Mesodermal cell (in vitro differentiated cells): ENCODE results near the gene ZBTB44.

ENCODE experiments used
- H3K27ac ChIP-seq: 2 replicates; pipeline ENCODE4 v1.7.0; 2013; ENCODE audit warnings: mild to moderate bottlenecking, low read depth, low read length, moderate library complexity; ENCODE audit not compliant: severe bottlenecking
- H3K36me3 ChIP-seq: 2 replicates; pipeline ENCODE4 v1.7.1; 2013; ENCODE audit warnings: mild to moderate bottlenecking, low read length, moderate library complexity; ENCODE audit not compliant: control insufficient read depth, insufficient read depth
- H3K4me1 ChIP-seq: one replicate; pipeline ENCODE4 v1.7.1; 2013; ENCODE audit warnings: mild to moderate bottlenecking, low read length; ENCODE audit not compliant: insufficient read depth, control insufficient read depth, poor library complexity, severe bottlenecking
- H3K4me3 ChIP-seq: 2 replicates; pipeline ENCODE4 v1.7.0; 2013; ENCODE audit warnings: low read length, control low read depth, mild to moderate bottlenecking; ENCODE audit not compliant: insufficient read depth, poor library complexity, severe bottlenecking; ENCODE audit errors: extremely low read depth
- H3K9me3 ChIP-seq: 2 replicates; pipeline ENCODE4 v1.7.1; 2013; ENCODE audit warnings: mild to moderate bottlenecking, low read length, moderate library complexity; ENCODE audit not compliant: control insufficient read depth
- WGBS, 2 experiments: methylation state at CpG; one replicate each; pipeline ENCODE4 v1.1.5; 2013; ENCODE audit warnings: missing lambda C conversion rate in 2 of 2; ENCODE audit not compliant: insufficient coverage in 2 of 2; 5-methylcytosine and 5-hydroxymethylcytosine counted together

The ZBTB44 gene

DNA sequence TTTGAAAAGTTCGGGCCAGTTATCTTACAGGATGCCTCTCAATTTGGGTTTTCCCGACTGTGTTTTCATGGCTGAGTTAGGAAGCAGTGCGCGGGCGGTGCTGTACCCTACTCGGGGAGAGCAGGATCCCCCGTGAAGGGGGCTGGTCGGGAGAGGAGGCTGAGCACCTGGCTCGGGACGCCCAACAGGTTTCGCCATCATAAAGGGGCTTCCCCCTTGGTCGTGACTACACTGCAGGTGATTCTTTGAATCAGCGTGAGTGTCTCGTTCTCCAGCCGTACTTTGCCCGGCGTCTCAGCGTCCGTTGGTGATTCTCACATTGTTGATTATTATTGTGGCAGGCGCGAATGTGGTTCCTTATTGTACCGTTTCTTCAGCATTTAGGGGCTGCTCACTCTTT is 108.6 kb downstream of the ZBTB44 start:
- Histone ChIP-seq H3K27ac (no peak overlapping the region), H3K4me1 (no peaks in the 10 kb centered on the region), H3K4me3 (no peak overlapping the region), H3K36me3 (no peaks in the 10 kb centered on the region), H3K9me3 (no peaks in the 10 kb centered on the region)
- WGBS, 2 experiments, result 92% methylated on average over 15 to 19 of the region's 22 CpGs

DNA sequence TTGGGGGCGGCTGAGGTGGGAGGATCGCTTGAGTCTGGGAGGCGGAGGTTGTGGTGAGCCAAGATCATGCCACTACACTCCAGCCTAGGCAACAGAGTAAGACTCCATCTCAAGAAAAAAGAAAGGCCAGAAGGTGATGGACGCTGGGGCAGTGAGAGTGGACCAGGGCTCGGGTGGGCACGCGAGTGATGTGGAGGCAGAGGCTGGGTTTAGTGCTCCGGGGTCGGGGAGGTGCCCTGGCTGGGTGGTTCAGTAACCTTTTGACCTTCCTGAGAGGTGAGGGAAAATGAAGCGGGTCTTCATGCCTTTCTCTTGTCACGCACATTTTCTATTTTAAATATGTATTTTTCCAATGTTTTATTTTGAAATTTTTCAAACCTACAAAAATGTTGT is 110.0 kb downstream of the ZBTB44 start:
- WGBS, 2 experiments, result 95 to 96% methylated on average over 3 to 5 of the region's 11 CpGs
- no peaks in the 10 kb centered on the region for H3K4me1 ChIP-seq
- H3K36me3 ChIP-seq, result no peaks in the 10 kb centered on the region
- no peak overlapping the region for H3K27ac ChIP-seq
- H3K4me3 ChIP-seq, result no peak overlapping the region
- no peaks in the 10 kb centered on the region for H3K9me3 ChIP-seq

DNA sequence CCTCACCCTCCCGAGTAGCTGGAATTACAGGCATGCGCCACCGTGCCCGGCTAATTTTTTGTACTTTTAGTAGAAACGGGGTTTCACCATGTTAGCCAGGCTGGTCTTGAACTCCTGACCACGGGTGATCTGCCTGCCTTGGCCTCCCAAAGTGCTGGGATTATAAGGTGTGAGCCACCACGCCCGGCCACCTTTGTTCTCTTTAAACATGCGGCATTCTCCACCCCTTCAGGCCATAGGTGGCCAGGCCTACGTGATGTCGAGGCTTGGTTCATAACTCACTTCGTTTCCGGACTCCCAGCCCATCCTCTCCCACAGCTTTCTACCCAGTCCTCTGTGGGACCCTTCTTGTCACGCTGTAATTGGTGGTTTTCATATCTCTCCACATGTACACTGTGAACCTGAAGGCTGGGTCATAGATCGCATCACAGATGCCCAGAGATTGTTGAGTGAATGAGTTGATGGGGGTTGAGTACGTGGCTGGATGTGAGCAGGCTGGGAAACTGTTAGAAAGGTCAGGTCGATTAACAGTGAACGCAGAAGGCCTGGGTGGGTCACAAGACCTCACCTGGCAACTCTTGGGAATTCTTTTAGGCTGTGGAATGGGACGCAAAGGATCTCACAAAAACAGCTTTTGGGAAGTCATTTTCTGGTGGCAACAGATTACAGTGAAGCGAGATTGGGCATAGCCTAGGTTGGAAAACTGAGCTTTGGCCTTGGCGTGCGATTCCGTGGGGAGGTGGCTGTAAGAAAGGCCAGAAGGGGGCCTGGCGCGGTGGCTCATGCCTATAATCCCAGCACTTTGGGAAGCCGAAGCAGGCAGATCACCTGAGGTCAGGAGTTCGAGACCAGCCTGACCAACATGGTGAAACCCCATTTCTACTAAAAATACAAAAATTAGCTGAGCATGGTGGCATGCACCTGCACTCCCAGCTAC is 110.7 kb downstream of the ZBTB44 start:
- no peaks in the 10 kb centered on the region for H3K9me3 ChIP-seq
- H3K4me1 ChIP-seq, result no peaks in the 10 kb centered on the region
- no peak overlapping the region for H3K27ac ChIP-seq
- H3K36me3 ChIP-seq, result no peaks in the 10 kb centered on the region
- WGBS, 2 experiments, result 93 to 95% methylated on average over 23 of the region's 27 CpGs
- no peak overlapping the region for H3K4me3 ChIP-seq

DNA sequence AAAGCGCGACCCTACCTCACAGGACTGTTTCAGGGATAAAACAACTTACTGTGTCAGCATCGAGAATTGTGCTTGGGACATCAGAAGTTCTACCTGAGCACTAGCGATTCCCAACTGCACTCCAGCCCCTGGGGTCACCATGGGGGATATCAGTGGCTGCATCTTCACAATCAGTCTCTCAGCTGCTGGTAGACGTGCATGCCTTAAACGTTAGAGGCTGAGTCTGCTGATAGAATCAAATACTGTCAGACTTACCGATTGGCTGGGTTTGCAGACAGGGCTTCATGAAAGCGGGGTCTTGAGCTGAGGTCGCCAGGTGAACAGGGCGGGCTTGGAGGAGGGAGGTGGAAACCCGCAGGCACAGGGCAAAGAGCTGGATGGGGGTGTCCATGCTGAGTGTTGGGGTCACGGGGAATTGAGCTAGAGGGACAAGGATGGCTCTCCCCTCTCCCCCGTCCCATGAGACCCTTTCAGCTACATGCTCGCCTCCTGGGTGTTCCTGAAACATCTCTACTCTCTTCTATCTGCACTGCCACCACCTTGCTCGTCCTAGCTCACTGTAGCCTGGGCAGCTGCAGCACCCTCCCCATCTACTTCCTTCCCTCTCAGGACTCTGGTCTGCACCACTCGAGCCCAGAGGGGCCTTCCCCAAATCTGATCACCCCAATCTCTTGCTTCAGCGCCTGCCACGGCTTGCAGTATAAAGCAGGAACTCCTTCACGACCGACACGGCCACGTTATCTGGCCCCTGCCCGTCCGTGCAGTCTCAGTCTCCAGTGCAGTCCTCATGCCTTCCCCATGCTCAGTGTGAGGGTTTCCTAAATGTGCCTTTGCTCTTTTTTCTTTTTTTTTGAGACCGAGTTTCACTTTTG is 111.7 kb downstream of the ZBTB44 start:
- no peaks in the 10 kb centered on the region for H3K9me3 ChIP-seq
- no peaks in the 10 kb centered on the region for H3K36me3 ChIP-seq
- H3K4me3 ChIP-seq, result no peak overlapping the region
- no peak overlapping the region for H3K27ac ChIP-seq
- 92 to 94% methylated on average over 20 to 22 of the region's 25 CpGs for WGBS, 2 experiments
- H3K4me1 ChIP-seq, result no peaks in the 10 kb centered on the region

DNA sequence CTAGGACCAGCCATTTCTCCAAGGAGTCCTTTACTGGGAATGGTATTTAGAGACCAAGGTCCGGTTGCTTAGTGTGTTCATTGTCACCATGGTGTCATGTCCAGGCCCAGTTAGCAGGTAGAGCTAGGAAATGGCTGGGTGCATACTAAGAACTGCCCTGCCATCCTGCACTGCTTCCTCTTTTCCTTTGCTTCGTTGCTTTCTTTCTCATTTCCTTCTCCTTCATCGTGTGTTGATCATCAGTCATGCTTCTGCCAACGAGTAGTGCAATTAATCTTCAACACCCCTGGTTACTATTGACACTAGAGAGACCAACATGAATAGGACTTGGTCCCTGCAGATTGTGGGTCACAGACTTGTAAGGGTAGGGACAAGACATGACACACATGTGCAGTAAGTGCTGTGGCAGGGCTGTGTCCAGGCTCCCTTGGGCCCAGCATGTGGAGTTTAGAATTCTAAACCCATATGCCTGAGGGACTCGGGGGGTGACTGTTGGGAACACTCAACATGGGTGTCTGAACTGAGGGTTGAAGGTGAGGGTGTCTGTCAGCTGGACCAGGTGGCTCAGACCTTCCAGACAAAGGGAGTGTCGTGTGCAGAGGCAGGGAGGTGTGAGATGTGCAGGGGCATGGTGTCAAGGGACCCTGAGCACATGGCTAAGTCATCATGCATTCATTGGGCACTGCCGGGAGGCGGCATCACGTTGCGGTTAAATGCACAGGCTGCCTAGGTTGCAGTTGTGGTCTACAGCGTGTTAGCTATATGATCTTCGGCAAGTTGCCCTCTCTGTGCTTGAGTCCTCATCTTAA is 112.5 kb downstream of the ZBTB44 start:
- WGBS, 2 experiments, result 92 to 94% methylated on average over 12 of the region's 12 CpGs
- Histone ChIP-seq H3K4me3 (no peak overlapping the region), H3K9me3 (no peaks in the 10 kb centered on the region), H3K4me1 (no peaks in the 10 kb centered on the region), H3K36me3 (no peaks in the 10 kb centered on the region), H3K27ac (no peak overlapping the region)

DNA sequence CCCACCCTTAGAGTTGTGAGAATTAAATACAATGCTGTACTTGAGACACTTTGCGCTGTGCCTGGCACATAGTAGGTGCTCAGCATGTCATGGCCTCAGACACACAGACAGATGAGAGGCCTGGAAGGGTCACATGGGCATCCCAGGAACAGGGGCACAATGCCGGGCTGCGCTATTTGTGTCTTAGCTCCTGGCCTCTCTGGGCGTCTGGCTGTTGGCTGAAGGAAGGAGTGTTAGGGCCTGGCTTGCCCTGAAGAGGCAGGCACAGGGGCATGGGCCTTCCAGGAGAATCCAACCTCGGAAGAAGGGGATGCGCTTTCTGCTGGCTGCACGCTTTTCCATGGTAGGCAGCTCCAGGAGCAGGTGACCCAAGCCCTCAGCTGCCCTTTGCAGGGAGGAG is 113.7 kb downstream of the ZBTB44 start:
- no peak overlapping the region for H3K27ac ChIP-seq
- H3K4me3 ChIP-seq, result no peak overlapping the region
- WGBS, 2 experiments, result 90 to 100% methylated on average over 7 of the region's 7 CpGs
- no peaks in the 10 kb centered on the region for H3K36me3 ChIP-seq
- H3K9me3 ChIP-seq, result no peaks in the 10 kb centered on the region
- H3K4me1 ChIP-seq, result no peaks in the 10 kb centered on the region

DNA sequence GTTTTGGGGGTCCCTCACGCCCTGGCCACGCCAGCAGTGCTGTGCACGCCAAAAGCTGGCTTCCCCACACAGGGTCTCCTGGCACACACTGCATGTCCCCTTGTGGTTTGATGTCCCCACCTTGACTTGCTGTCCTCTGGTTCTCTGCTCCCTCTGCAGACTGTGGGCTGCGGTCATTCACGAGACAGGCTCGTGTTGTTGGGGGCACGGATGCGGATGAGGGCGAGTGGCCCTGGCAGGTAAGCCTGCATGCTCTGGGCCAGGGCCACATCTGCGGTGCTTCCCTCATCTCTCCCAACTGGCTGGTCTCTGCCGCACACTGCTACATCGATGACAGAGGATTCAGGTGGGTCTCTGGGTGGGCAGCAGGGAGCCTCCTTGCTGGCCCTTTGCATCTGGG is 114.9 kb downstream of the ZBTB44 start:
- no peaks in the 10 kb centered on the region for H3K4me1 ChIP-seq
- no peaks in the 10 kb centered on the region for H3K9me3 ChIP-seq
- H3K4me3 ChIP-seq, result no peak overlapping the region
- no peak overlapping the region for H3K27ac ChIP-seq
- WGBS, 2 experiments, result 92 to 96% methylated on average over 11 of the region's 12 CpGs
- H3K36me3 ChIP-seq, result no peaks in the 10 kb centered on the region

DNA sequence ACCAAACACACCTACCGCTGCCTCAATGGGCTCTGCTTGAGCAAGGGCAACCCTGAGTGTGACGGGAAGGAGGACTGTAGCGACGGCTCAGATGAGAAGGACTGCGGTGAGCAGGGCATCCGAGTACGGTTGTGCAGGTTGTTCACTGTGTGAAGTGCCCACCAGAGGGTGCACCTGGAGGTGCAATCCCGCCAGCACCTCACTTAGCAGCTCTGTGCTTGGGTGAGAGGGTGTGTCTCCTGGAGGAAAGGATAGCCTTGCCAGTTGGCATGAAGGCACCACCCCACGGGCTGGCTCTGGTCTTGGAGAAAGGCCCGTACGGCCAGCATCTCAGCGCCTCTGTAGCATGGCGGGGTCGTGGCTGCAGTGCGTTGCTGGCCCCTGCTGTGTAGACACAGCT is 115.8 kb downstream of the ZBTB44 start:
- WGBS, 2 experiments, result 94 to 99% methylated on average over 14 to 15 of the region's 15 CpGs
- Histone ChIP-seq H3K36me3 (no peaks in the 10 kb centered on the region), H3K27ac (no peak overlapping the region), H3K9me3 (no peaks in the 10 kb centered on the region), H3K4me1 (no peaks in the 10 kb centered on the region), H3K4me3 (no peak overlapping the region)

DNA sequence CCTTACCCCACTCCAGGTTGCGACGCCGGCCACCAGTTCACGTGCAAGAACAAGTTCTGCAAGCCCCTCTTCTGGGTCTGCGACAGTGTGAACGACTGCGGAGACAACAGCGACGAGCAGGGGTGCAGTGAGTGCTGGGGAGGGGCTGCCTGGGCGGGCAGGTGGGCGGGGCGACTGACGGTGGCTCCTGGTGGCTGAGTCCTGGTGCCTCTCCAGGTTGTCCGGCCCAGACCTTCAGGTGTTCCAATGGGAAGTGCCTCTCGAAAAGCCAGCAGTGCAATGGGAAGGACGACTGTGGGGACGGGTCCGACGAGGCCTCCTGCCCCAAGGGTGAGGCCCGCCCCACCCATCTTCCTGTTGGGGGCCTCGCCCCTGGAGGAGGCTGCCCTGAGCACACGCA is 116.4 kb downstream of the ZBTB44 start:
- Histone ChIP-seq H3K27ac (no peak overlapping the region), H3K4me3 (no peak overlapping the region), H3K9me3 (no peaks in the 10 kb centered on the region), H3K4me1 (no peaks in the 10 kb centered on the region), H3K36me3 (no peaks in the 10 kb centered on the region)
- 89 to 90% methylated on average over 14 to 21 of the region's 22 CpGs for WGBS, 2 experiments

DNA sequence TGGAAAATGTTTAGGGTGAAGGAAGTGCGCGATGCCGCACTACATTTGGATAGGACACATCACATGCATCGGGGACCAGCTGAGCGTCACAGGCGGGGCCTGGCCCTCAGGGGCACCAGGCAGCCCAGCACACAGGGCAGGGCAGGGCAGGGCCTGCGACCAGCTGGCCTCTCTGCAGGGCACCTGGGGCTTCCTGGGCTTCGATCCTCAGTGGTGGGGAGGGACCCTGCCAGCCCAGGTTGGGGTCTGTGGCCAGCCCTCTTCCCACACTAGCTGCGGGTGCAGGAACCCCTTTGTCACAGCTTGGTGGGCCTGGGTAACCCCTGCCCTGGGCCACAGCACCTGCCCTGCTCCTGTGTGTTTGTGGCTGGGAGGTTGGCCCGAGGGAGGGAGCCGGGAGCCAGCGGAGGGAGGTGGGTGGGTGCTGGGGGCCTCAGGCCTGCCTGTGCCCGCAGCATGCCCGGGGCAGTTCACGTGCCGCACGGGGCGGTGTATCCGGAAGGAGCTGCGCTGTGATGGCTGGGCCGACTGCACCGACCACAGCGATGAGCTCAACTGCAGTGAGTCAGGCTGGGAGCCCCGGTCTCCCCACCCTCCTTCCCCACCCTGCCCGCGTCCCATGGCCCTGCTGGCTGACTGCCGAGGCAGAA is 117.2 kb downstream of the ZBTB44 start:
- 94 to 98% methylated on average over 13 to 23 of the region's 27 CpGs for WGBS, 2 experiments
- no peak overlapping the region for H3K4me3 ChIP-seq
- H3K27ac ChIP-seq, result no peak overlapping the region
- no peaks in the 10 kb centered on the region for H3K9me3 ChIP-seq
- H3K36me3 ChIP-seq, result no peaks in the 10 kb centered on the region
- H3K4me1 ChIP-seq, result no peaks in the 10 kb centered on the region
